Measurements from ENCODE around the gene DDX42. TPM values are rescaled to one million over a fixed set of nuclear protein-coding genes. Genes with fewer than 3 reads are reported as not detected.
A peak's percentile ranks its signal among the peaks of the same experiment; 100 is the strongest.

Gene DDX42
- total and polyA plus RNA-seq, 9 of the 15 experiments (the other 6 are each of a cell fraction or from before 2014, with no cell fraction given) = 16.5 to 149 (median 87.6) TPM

DNA sequence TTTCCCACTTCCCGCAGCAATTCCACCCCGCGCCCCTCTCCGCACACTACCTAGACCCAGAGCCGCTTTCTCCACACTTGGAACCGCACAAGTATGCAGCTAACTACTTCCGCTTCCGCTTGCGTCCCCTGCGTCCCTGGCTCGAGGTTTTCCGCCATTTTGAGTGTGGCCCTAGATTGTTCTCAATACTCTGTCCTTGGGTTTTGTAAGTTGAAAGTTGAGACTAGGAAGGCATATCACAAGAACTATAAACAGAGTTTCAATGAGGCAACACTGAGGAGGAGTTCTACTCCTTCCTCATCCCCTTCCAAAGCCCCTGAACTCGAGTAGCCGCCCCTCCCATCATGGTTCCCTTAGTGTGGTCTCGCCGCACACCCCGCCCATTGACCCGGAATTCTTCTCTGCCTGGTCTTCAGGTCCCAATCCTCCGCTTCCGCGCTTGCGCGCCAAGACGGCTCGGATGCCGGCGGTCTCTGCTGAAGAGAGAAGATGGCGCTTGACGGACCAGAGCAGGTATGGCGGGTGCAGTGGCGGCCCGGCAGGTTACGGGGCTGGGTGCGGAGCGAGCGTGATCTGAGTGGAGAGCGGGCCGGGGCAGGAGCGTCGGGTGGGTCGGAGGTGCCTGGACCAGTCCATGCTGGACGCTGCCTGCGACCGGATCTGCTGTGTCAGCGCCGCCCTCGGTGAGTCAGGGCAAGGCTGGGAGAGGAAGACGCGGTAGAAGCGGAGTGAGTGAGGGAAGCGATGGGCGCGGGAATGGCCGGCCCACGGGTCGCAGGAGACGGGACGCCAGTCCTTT lies 53.2 kb downstream of the DDX42 start, which contains the start of the genes FTSJ3 and PSMC5 (continued):
- TF ChIP-seq ZNF778 (CRISPR knock-in tag; IDR thresholded peaks at IDR 0.05) (no peak), TBL1XR1 (IDR thresholded peaks at IDR 0.05; ENCODE audit: low read length in 2 of 2) (0 out of 4 replicates have a peak, but pooled peaks of 1 of the 2 experiments have one; percentile 13), POLR2AphosphoS5 (IDR thresholded peaks at IDR 0.05; ENCODE audit: control insufficient read depth, insufficient read depth, low read depth, low read length) (peak; percentile 70), FOXJ3 (CRISPR knock-in tag; IDR thresholded peaks at IDR 0.05) (no peak), ZNF57 (CRISPR knock-in tag; IDR thresholded peaks at IDR 0.05) (no peak), ADNP (tag; IDR thresholded peaks at IDR 0.05) (no peak), HMG20B (CRISPR knock-in tag; IDR thresholded peaks at IDR 0.05) (no peak), BDP1 (IDR thresholded peaks at IDR 0.05; ENCODE audit: insufficient read depth, insufficient read length) (no peak), ATF1 (CRISPR knock-in tag; IDR thresholded peaks at IDR 0.05) (no peak), ATF1 (tag; IDR thresholded peaks at IDR 0.05) (peak; percentile 93), TRIM28 (IDR thresholded peaks at IDR 0.05) (no peak), MIER1 (IDR thresholded peaks at IDR 0.05; ENCODE audit: low read depth) (no peak)
- TF ChIP-seq, protein P1, sequence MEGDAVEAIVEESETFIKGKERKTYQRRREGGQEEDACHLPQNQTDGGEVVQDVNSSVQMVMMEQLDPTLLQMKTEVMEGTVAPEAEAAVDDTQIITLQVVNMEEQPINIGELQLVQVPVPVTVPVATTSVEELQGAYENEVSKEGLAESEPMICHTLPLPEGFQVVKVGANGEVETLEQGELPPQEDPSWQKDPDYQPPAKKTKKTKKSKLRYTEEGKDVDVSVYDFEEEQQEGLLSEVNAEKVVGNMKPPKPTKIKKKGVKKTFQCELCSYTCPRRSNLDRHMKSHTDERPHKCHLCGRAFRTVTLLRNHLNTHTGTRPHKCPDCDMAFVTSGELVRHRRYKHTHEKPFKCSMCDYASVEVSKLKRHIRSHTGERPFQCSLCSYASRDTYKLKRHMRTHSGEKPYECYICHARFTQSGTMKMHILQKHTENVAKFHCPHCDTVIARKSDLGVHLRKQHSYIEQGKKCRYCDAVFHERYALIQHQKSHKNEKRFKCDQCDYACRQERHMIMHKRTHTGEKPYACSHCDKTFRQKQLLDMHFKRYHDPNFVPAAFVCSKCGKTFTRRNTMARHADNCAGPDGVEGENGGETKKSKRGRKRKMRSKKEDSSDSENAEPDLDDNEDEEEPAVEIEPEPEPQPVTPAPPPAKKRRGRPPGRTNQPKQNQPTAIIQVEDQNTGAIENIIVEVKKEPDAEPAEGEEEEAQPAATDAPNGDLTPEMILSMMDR (IDR thresholded peaks at IDR 0.05 in 2 of 3, conservative IDR thresholded peaks at IDR 0.05 in 1 of 3; ENCODE audit: insufficient read depth in 2 of 3, low read depth in 1 of 3, low read length in 3 of 3) = peak; percentile 62 to 71 (median 68)
- TF ChIP-seq, protein P2, sequence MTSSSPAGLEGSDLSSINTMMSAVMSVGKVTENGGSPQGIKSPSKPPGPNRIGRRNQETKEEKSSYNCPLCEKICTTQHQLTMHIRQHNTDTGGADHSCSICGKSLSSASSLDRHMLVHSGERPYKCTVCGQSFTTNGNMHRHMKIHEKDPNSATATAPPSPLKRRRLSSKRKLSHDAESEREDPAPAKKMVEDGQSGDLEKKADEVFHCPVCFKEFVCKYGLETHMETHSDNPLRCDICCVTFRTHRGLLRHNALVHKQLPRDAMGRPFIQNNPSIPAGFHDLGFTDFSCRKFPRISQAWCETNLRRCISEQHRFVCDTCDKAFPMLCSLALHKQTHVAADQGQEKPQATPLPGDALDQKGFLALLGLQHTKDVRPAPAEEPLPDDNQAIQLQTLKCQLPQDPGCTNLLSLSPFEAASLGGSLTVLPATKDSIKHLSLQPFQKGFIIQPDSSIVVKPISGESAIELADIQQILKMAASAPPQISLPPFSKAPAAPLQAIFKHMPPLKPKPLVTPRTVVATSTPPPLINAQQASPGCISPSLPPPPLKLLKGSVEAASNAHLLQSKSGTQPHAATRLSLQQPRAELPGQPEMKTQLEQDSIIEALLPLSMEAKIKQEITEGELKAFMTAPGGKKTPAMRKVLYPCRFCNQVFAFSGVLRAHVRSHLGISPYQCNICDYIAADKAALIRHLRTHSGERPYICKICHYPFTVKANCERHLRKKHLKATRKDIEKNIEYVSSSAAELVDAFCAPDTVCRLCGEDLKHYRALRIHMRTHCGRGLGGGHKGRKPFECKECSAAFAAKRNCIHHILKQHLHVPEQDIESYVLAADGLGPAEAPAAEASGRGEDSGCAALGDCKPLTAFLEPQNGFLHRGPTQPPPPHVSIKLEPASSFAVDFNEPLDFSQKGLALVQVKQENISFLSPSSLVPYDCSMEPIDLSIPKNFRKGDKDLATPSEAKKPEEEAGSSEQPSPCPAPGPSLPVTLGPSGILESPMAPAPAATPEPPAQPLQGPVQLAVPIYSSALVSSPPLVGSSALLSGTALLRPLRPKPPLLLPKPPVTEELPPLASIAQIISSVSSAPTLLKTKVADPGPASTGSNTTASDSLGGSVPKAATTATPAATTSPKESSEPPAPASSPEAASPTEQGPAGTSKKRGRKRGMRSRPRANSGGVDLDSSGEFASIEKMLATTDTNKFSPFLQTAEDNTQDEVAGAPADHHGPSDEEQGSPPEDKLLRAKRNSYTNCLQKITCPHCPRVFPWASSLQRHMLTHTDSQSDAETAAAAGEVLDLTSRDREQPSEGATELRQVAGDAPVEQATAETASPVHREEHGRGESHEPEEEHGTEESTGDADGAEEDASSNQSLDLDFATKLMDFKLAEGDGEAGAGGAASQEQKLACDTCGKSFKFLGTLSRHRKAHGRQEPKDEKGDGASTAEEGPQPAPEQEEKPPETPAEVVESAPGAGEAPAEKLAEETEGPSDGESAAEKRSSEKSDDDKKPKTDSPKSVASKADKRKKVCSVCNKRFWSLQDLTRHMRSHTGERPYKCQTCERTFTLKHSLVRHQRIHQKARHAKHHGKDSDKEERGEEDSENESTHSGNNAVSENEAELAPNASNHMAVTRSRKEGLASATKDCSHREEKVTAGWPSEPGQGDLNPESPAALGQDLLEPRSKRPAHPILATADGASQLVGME (CRISPR knock-in tag; IDR thresholded peaks at IDR 0.05) = peak; percentile 93
- TF ChIP-seq, protein P3, sequence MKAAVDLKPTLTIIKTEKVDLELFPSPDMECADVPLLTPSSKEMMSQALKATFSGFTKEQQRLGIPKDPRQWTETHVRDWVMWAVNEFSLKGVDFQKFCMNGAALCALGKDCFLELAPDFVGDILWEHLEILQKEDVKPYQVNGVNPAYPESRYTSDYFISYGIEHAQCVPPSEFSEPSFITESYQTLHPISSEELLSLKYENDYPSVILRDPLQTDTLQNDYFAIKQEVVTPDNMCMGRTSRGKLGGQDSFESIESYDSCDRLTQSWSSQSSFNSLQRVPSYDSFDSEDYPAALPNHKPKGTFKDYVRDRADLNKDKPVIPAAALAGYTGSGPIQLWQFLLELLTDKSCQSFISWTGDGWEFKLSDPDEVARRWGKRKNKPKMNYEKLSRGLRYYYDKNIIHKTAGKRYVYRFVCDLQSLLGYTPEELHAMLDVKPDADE (conservative IDR thresholded peaks at IDR 0.05; ENCODE audit: control insufficient read depth, low read depth, low read length) = peak; percentile 85; the same call in 1 of the 2 replicates
